ENCODE data around the gene NPEPPS.

NPEPPS gene

GRCh38 chr17:47632991-47633390 lies 102.1 kb downstream of the NPEPPS start:
- no peak for DNase-seq

GRCh38 chr17:47633996-47634395 lies 103.1 kb downstream of the NPEPPS start:
- DNase-seq, result no peak

GRCh38 chr17:47634870-47635269 lies 104.0 kb downstream of the NPEPPS start:
- DNase-seq, result no peak

- no peak for DNase-seq
These were observed 104.8 kb downstream of the NPEPPS start for GRCh38 chr17:47635734-47636133.

- DNase-seq, result no peak
These were observed 105.5 kb downstream of the NPEPPS start for GRCh38 chr17:47636273-47637030.

- DNase-seq, result no peak
These were observed 108.0 kb downstream of the NPEPPS start for GRCh38 chr17:47638903-47639302.

- no peak for DNase-seq
These were observed 109.2 kb downstream of the NPEPPS start for GRCh38 chr17:47640076-47640475.

- DNase-seq, result no peak
These were observed 110.3 kb downstream of the NPEPPS start for GRCh38 chr17:47641202-47641601.

- no peak for DNase-seq
These were observed 112.2 kb downstream of the NPEPPS start for GRCh38 chr17:47643116-47643515.

- no peak for DNase-seq
These were observed 113.4 kb downstream of the NPEPPS start for GRCh38 chr17:47644324-47644723.

- DNase-seq, result peak; percentile 98
These were observed 118.5 kb downstream of the NPEPPS start, which contains the start of gene KPNB1 for GRCh38 chr17:47649153-47649971. KPNB1 (plus strand) TSS chr17:47649919; CDS start chr17:47650245, 326 bp downstream.

GRCh38 chr17:47649972-47650524 lies 119.1 kb downstream of the NPEPPS start:
- DNase-seq, result peak; percentile 32

GRCh38 chr17:47650525-47651522 lies 119.9 kb downstream of the NPEPPS start:
- DNase-seq, result peak; percentile 94

GRCh38 chr17:47651704-47652103 lies 120.8 kb downstream of the NPEPPS start:
- DNase-seq, result no peak

- no peak for DNase-seq
These were observed 121.7 kb downstream of the NPEPPS start for GRCh38 chr17:47652570-47652969.

- no peak for DNase-seq
These were observed 122.5 kb downstream of the NPEPPS start for GRCh38 chr17:47653442-47653841.

- no peak for DNase-seq
These were observed 124.1 kb downstream of the NPEPPS start for GRCh38 chr17:47654991-47655390.

- no peak for DNase-seq
These were observed 129.2 kb downstream of the NPEPPS start for GRCh38 chr17:47660064-47660492.

- DNase-seq, result peak; percentile 62
These were observed 133.2 kb downstream of the NPEPPS start for GRCh38 chr17:47663912-47664623.

- no peak for DNase-seq
These were observed 133.7 kb downstream of the NPEPPS start for GRCh38 chr17:47664624-47664941.

GRCh38 chr17:47665655-47666054 lies 134.7 kb downstream of the NPEPPS start:
- DNase-seq, result no peak

GRCh38 chr17:47669081-47669480 lies 138.2 kb downstream of the NPEPPS start:
- no peak for DNase-seq
